ENCODE measurements around the gene ARL17A.
"Not testable (repeated sequence)": the region's sequence is repeated elsewhere in the genome, so short reads cannot be mapped to it uniquely, and the experiment has no call there.

DNA sequence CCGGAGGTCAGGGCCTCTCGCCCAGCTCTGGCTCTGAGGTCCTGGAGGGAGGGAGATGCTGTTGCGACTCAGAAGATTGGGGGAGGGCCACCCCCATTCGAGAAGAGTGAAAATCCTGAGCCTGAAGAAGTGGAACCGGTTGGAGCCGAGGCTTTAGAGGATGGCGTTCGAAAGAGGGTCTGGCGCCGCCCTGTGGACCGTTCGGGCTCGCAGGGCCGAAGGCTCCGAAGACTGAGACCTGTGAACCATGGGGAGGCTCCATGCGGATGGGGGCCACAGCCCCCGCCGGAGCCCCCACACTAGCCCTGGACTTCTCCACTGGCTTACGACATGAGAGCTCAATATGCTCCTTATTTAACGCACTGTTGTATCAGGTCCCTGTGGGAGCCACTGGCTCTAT is 20.3 kb downstream of the ARL17A start:
- not testable (repeated sequence) for TF ChIP-seq CTCF (tag by site-specific recombination; IDR thresholded peaks at IDR 0.05); ZBTB48 (tag by site-specific recombination; IDR thresholded peaks at IDR 0.05); ZSCAN30 (tag by site-specific recombination; IDR thresholded peaks at IDR 0.05); ZNF140 (tag by site-specific recombination; IDR thresholded peaks at IDR 0.05); ZBTB7A (tag by site-specific recombination; IDR thresholded peaks at IDR 0.05; ENCODE audit: low read depth); ZNF416 (tag by site-specific recombination; IDR thresholded peaks at IDR 0.05); ZNF521 (tag by site-specific recombination; IDR thresholded peaks at IDR 0.05); ZNF501 (tag by site-specific recombination; IDR thresholded peaks at IDR 0.05); ZNF639 (tag by site-specific recombination; IDR thresholded peaks at IDR 0.05); SCRT2 (tag by site-specific recombination; IDR thresholded peaks at IDR 0.05); ZSCAN5A (tag by site-specific recombination; IDR thresholded peaks at IDR 0.05)
- TF ChIP-seq, protein P1, sequence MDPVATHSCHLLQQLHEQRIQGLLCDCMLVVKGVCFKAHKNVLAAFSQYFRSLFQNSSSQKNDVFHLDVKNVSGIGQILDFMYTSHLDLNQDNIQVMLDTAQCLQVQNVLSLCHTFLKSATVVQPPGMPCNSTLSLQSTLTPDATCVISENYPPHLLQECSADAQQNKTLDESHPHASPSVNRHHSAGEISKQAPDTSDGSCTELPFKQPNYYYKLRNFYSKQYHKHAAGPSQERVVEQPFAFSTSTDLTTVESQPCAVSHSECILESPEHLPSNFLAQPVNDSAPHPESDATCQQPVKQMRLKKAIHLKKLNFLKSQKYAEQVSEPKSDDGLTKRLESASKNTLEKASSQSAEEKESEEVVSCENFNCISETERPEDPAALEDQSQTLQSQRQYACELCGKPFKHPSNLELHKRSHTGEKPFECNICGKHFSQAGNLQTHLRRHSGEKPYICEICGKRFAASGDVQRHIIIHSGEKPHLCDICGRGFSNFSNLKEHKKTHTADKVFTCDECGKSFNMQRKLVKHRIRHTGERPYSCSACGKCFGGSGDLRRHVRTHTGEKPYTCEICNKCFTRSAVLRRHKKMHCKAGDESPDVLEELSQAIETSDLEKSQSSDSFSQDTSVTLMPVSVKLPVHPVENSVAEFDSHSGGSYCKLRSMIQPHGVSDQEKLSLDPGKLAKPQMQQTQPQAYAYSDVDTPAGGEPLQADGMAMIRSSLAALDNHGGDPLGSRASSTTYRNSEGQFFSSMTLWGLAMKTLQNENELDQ (tag by site-specific recombination; IDR thresholded peaks at IDR 0.05; ENCODE audit: low read depth), result not testable (repeated sequence)
- TF ChIP-seq, protein P2, sequence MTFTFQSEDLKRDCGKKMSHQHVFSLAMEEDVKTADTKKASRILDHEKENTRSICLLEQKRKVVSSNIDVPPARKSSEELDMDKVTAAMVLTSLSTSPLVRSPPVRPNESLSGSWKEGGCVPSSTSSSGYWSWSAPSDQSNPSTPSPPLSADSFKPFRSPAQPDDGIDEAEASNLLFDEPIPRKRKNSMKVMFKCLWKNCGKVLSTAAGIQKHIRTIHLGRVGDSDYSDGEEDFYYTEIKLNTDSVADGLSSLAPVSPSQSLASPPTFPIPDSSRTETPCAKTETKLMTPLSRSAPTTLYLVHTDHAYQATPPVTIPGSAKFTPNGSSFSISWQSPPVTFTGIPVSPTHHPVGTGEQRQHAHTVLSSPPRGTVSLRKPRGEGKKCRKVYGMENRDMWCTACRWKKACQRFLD (tag by site-specific recombination; IDR thresholded peaks at IDR 0.05), result not testable (repeated sequence)

All from HEK293 (cell line).